Skeletal muscle satellite cell (primary cell): ENCODE results near the gene ANO2.

Experiments used
- H3K27me3 ChIP-seq: 2 replicates; pipeline ENCODE4 v1.7.0; 2013; ENCODE audit warnings: low read length; ENCODE audit not compliant: control insufficient read depth, insufficient read depth
- H3K36me3 ChIP-seq: 2 replicates; pipeline ENCODE4 v1.7.0; 2013; ENCODE audit warnings: mild to moderate bottlenecking, control low read depth, low read length; ENCODE audit not compliant: insufficient read depth
- H3K4me1 ChIP-seq: 2 replicates; pipeline ENCODE4 v1.7.0; 2013; ENCODE audit warnings: low read length; ENCODE audit not compliant: control insufficient read depth, insufficient read depth
- H3K4me2 ChIP-seq: 2 replicates; pipeline ENCODE4 v1.7.0; 2013; ENCODE audit warnings: mild to moderate bottlenecking, low read length
- H3K4me3 ChIP-seq: 2 replicates; pipeline ENCODE4 v1.7.0; 2013; ENCODE audit warnings: low read length
- H3K9ac ChIP-seq: 2 replicates; pipeline ENCODE4 v1.7.0; 2013; ENCODE audit warnings: mild to moderate bottlenecking, low read depth, low read length, moderate library complexity
- H3K9me3 ChIP-seq: replicated peaks from 2 replicates; pipeline ENCODE4 v1.7.0; 2013; ENCODE audit warnings: mild to moderate bottlenecking, control low read depth, low read length

ANO2 gene

GRCh38 chr12:5582018-5582417, 363.0 kb downstream of the ANO2 start:
- Histone ChIP-seq H3K9me3 (no peaks in the 10 kb centered on the region), H3K27me3 (no peaks in the 10 kb centered on the region), H3K9ac (no peak overlapping the region), H3K4me2 (no peak overlapping the region), H3K4me3 (no peak overlapping the region), H3K36me3 (no peaks in the 10 kb centered on the region), H3K4me1 (no peaks in the 10 kb centered on the region)

GRCh38 chr12:5581616-5582015, 363.4 kb downstream of the ANO2 start:
- Histone ChIP-seq H3K9me3 (no peaks in the 10 kb centered on the region), H3K27me3 (no peaks in the 10 kb centered on the region), H3K4me3 (no peak overlapping the region), H3K36me3 (no peaks in the 10 kb centered on the region), H3K9ac (no peak overlapping the region), H3K4me2 (no peak overlapping the region), H3K4me1 (no peaks in the 10 kb centered on the region)

GRCh38 chr12:5581019-5581418, 364.0 kb downstream of the ANO2 start:
- Histone ChIP-seq H3K27me3 (no peaks in the 10 kb centered on the region), H3K4me3 (no peak overlapping the region), H3K4me2 (no peak overlapping the region), H3K4me1 (no peaks in the 10 kb centered on the region), H3K36me3 (no peaks in the 10 kb centered on the region), H3K9ac (no peak overlapping the region), H3K9me3 (no peaks in the 10 kb centered on the region)

- Histone ChIP-seq H3K27me3 (no peaks in the 10 kb centered on the region), H3K4me3 (no peak overlapping the region), H3K4me2 (no peak overlapping the region), H3K36me3 (no peaks in the 10 kb centered on the region), H3K9me3 (no peaks in the 10 kb centered on the region), H3K9ac (no peak overlapping the region), H3K4me1 (no peaks in the 10 kb centered on the region)
These were observed 366.3 kb downstream of the ANO2 start for GRCh38 chr12:5578775-5579174.

GRCh38 chr12:5577741-5578140, 367.3 kb downstream of the ANO2 start:
- Histone ChIP-seq H3K4me3 (no peak overlapping the region), H3K36me3 (no peaks in the 10 kb centered on the region), H3K9ac (no peak overlapping the region), H3K4me2 (no peak overlapping the region), H3K4me1 (no peaks in the 10 kb centered on the region), H3K27me3 (no peaks in the 10 kb centered on the region), H3K9me3 (no peaks in the 10 kb centered on the region)

- Histone ChIP-seq H3K9ac (no peak overlapping the region), H3K36me3 (no peaks in the 10 kb centered on the region), H3K27me3 (no peaks in the 10 kb centered on the region), H3K9me3 (no peaks in the 10 kb centered on the region), H3K4me3 (no peak overlapping the region), H3K4me1 (no peaks in the 10 kb centered on the region), H3K4me2 (no peak overlapping the region)
These were observed 367.8 kb downstream of the ANO2 start for GRCh38 chr12:5577211-5577612.

- H3K4me1 ChIP-seq, result no peaks in the 10 kb centered on the region
- no peaks in the 10 kb centered on the region for H3K9me3 ChIP-seq
- H3K9ac ChIP-seq, result no peak overlapping the region
- no peak overlapping the region for H3K4me3 ChIP-seq
- peaks cover 4% of the 10 kb centered on the region for H3K27me3 ChIP-seq
- no peaks in the 10 kb centered on the region for H3K36me3 ChIP-seq
- H3K4me2 ChIP-seq, result no peak overlapping the region
These were observed 369.1 kb downstream of the ANO2 start for GRCh38 chr12:5575987-5576386.

GRCh38 chr12:5575232-5575631, 369.8 kb downstream of the ANO2 start:
- no peaks in the 10 kb centered on the region for H3K36me3 ChIP-seq
- H3K27me3 ChIP-seq, result peaks cover 5% of the 10 kb centered on the region
- H3K4me1 ChIP-seq, result no peaks in the 10 kb centered on the region
- H3K4me3 ChIP-seq, result no peak overlapping the region
- H3K9ac ChIP-seq, result no peak overlapping the region
- no peaks in the 10 kb centered on the region for H3K9me3 ChIP-seq
- H3K4me2 ChIP-seq, result no peak overlapping the region

GRCh38 chr12:5573390-5573789, 371.7 kb downstream of the ANO2 start:
- Histone ChIP-seq H3K36me3 (no peaks in the 10 kb centered on the region), H3K4me2 (no peak overlapping the region), H3K27me3 (peaks cover 10% of the 10 kb centered on the region), H3K9me3 (no peaks in the 10 kb centered on the region), H3K9ac (no peak overlapping the region), H3K4me3 (no peak overlapping the region), H3K4me1 (no peaks in the 10 kb centered on the region)

GRCh38 chr12:5571115-5571514, 373.9 kb downstream of the ANO2 start:
- H3K9ac ChIP-seq, result no peak overlapping the region
- H3K36me3 ChIP-seq, result no peaks in the 10 kb centered on the region
- peaks cover 24% of the 10 kb centered on the region for H3K27me3 ChIP-seq
- no peaks in the 10 kb centered on the region for H3K9me3 ChIP-seq
- no peak overlapping the region for H3K4me2 ChIP-seq
- no peak overlapping the region for H3K4me3 ChIP-seq
- no peaks in the 10 kb centered on the region for H3K4me1 ChIP-seq

- Histone ChIP-seq H3K4me2 (no peak overlapping the region), H3K36me3 (no peaks in the 10 kb centered on the region), H3K4me1 (no peaks in the 10 kb centered on the region), H3K27me3 (peaks cover 24% of the 10 kb centered on the region), H3K9me3 (no peaks in the 10 kb centered on the region), H3K4me3 (no peak overlapping the region), H3K9ac (no peak overlapping the region)
These were observed 374.6 kb downstream of the ANO2 start for GRCh38 chr12:5570416-5570815.

GRCh38 chr12:5568325-5568981, 376.6 kb downstream of the ANO2 start:
- Histone ChIP-seq H3K27me3 (peaks cover 24% of the 10 kb centered on the region), H3K4me3 (no peak overlapping the region), H3K36me3 (no peaks in the 10 kb centered on the region), H3K9me3 (no peaks in the 10 kb centered on the region), H3K4me1 (no peaks in the 10 kb centered on the region), H3K9ac (no peak overlapping the region), H3K4me2 (no peak overlapping the region)
